CD14-positive monocyte (primary cell): ENCODE results near the gene KSR1. TPM values are rescaled to one million over a fixed set of nuclear protein-coding genes. Genes with fewer than 3 reads are reported as not detected.

ENCODE experiments used
- DNase-seq, 3 donors: peaks; one replicate each; pipeline ENCODE4 v3.0.0-alpha.2; 2011 to 2022
- H2AFZ ChIP-seq: 2 replicates; pipeline ENCODE4 v1.6.0; 2012; ENCODE audit warnings: mild to moderate bottlenecking, low read depth, low read length, inconsistent platforms; ENCODE audit not compliant: insufficient read depth, poor library complexity, severe bottlenecking
- H3K27ac ChIP-seq, 2 donors: 1 replicate in 1 of 2; 2 replicates in 1 of 2; pipeline ENCODE4 v1.5.1; 2012 to 2013; ENCODE audit warnings: low read length in 2 of 2, control low read depth in 1 of 2, inconsistent platforms in 1 of 2, low read depth in 1 of 2, mild to moderate bottlenecking in 1 of 2
- H3K27me3 ChIP-seq, 2 donors: one replicate each; pipeline versions ENCODE4 v1.6.0 to v1.6.1; 2011 to 2013; ENCODE audit warnings: low read length in 2 of 2; ENCODE audit not compliant: control insufficient read depth in 2 of 2, insufficient read depth in 2 of 2
- H3K36me3 ChIP-seq, 2 donors: replicated peaks in 1 of 2; 1 replicate in 1 of 2; 2 replicates in 1 of 2; pipeline versions ENCODE4 v1.5.1 to v1.6.1; 2012 to 2013; ENCODE audit warnings: low read length in 2 of 2, control low read depth in 1 of 2, inconsistent platforms in 1 of 2, mild to moderate bottlenecking in 1 of 2; ENCODE audit not compliant: insufficient read depth in 2 of 2, control insufficient read depth in 1 of 2
- H3K4me1 ChIP-seq, 2 donors: 1 replicate in 1 of 2; 2 replicates in 1 of 2; pipeline versions ENCODE4 v1.5.1 to v1.6.1; 2012 to 2013; ENCODE audit warnings: low read length in 2 of 2, control low read depth in 1 of 2, inconsistent platforms in 1 of 2, mild to moderate bottlenecking in 1 of 2, moderate library complexity in 1 of 2; ENCODE audit not compliant: insufficient read depth in 2 of 2, control insufficient read depth in 1 of 2
- H3K4me2 ChIP-seq: replicated peaks from 2 replicates; pipeline ENCODE3; 2012; ENCODE audit warnings: low read length, moderate library complexity, mild to moderate bottlenecking; ENCODE audit not compliant: poor library complexity, severe bottlenecking; ENCODE audit errors: extremely low read depth
- H3K4me3 ChIP-seq, 3 experiments: fragments of 200-600 bp in 1 of 3; sonication (generic) in 1 of 3; replicated peaks in 1 of 3; 1 replicate in 2 of 3; 2 replicates in 1 of 3; pipeline ENCODE4 v1.5.1; 2011 to 2013; ENCODE audit warnings: low read length in 3 of 3, mild to moderate bottlenecking in 3 of 3, control low read depth in 2 of 3, low read depth in 2 of 3, inconsistent platforms in 1 of 3, moderate library complexity in 1 of 3
- H3K79me2 ChIP-seq: 2 replicates; pipeline ENCODE4 v1.6.0; 2012; ENCODE audit warnings: mild to moderate bottlenecking, control low read depth, inconsistent platforms, low read length, moderate library complexity; ENCODE audit not compliant: insufficient read depth
- H3K9ac ChIP-seq: 2 replicates; pipeline ENCODE4 v1.6.0; 2017; ENCODE audit warnings: low read length, mild to moderate bottlenecking; ENCODE audit not compliant: insufficient read depth, poor library complexity, severe bottlenecking
- H3K9me3 ChIP-seq, 2 donors: replicated peaks in 1 of 2; 1 replicate in 1 of 2; 2 replicates in 1 of 2; pipeline versions ENCODE4 v1.5.1 to v1.6.1; 2012 to 2013; ENCODE audit warnings: low read length in 2 of 2, control low read depth in 1 of 2; ENCODE audit not compliant: control insufficient read depth in 1 of 2, insufficient read depth in 1 of 2
- H4K20me1 ChIP-seq: 2 replicates; pipeline ENCODE4 v1.6.0; 2012; ENCODE audit warnings: mild to moderate bottlenecking, low read length, control low read depth, moderate library complexity; ENCODE audit not compliant: insufficient read depth
- H3K27ac Mint-ChIP-seq, 7 donors: one replicate each; pipeline ENCODE4 v1.8.0; 2020; ENCODE audit warnings: mild to moderate bottlenecking in 7 of 7, mixed read lengths in 7 of 7, moderate library complexity in 6 of 7, inconsistent platforms in 2 of 7
- H3K27me3 Mint-ChIP-seq, 3 donors: one replicate each; pipeline ENCODE4 v1.8.0; 2021 to 2022; ENCODE audit warnings: low read depth in 3 of 3, mild to moderate bottlenecking in 3 of 3, mixed read lengths in 3 of 3, moderate library complexity in 3 of 3, inconsistent platforms in 1 of 3
- H3K36me3 Mint-ChIP-seq, 2 donors: one replicate each; pipeline ENCODE4 v1.8.0; 2020; ENCODE audit warnings: mixed read lengths in 2 of 2, inconsistent platforms in 1 of 2, mild to moderate bottlenecking in 1 of 2
- H3K4me1 Mint-ChIP-seq: one replicate; pipeline ENCODE4 v1.8.0; 2020; ENCODE audit warnings: mild to moderate bottlenecking, mixed read lengths
- H3K4me3 Mint-ChIP-seq, 2 donors: one replicate each; pipeline ENCODE4 v1.8.0; 2020; ENCODE audit warnings: mild to moderate bottlenecking in 2 of 2, mixed read lengths in 2 of 2, moderate library complexity in 1 of 2
- H3K9me3 Mint-ChIP-seq, 7 donors: one replicate each; pipeline ENCODE4 v1.8.0; 2020 to 2022; ENCODE audit warnings: mixed read lengths in 7 of 7, mild to moderate bottlenecking in 6 of 7, moderate library complexity in 6 of 7, inconsistent platforms in 2 of 7
- WGBS: methylation state at CpG from one replicate; pipeline ENCODE4 v1.1.5; 2013; ENCODE audit warnings: missing lambda C conversion rate; ENCODE audit not compliant: insufficient coverage; 5-methylcytosine and 5-hydroxymethylcytosine counted together
- intact Hi-C, 2 donors: fragments of 100-400 bp; cut with micrococcal nuclease; formaldehyde crosslinking; loops; one replicate each; pipeline versions ENCODE4 v1.15.0 to v1.15.1; 2023
- polyA plus RNA-seq, 3 donors: library from polyadenylated mRNA; depleted of rRNA in 1 of 3; unstranded in 2 of 3; stranded (reverse) in 1 of 3; fragments of 300-500 nt in 2 of 3; fragments of >200 nt in 1 of 3; fragmentation: Illumina TruSeq in 2 of 3; gene quantifications; 1 replicate in 2 of 3; 2 replicates in 1 of 3; pipeline ENCODE4 v1.2.3, GENCODE V29; 2012 to 2021
- TF ChIP-seq, protein P1 (sequence below): fragments of 200-600 bp; IDR thresholded peaks from one replicate; pipeline ENCODE4 v1.8.0; 2022; ENCODE audit warnings: antibody characterized with exemption, mild to moderate bottlenecking

KSR1 gene
- polyA plus RNA-seq, 3 donors: 1.2 to 111 (median 4.2) TPM

DNA sequence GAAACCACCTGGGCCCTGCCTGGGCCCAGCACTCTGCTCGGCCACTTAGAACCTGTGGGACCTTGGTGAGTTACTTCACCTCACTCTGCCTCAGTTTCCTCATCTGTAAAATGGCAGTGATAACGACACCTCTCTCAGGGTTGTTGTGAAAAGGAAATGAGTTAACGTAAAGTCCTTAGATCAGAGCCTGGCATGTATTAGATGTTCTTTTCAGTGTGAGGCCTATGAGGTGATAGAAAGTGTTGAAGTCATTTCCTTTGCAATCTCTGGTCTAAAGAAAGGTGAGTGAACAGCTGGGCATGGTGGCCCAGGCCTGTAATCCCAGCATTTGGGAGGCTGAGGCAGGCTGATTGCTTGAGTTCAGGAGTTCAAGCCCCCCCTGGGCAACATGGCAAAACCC lies 123.1 kb downstream of the KSR1 start:
- DNase-seq: no peak
- H3K27ac ChIP-seq: no peak overlapping the region
- H3K27me3 ChIP-seq: no peaks in the 10 kb centered on the region
- H3K9me3 ChIP-seq: no peaks in the 10 kb centered on the region
- no peak overlapping the region for H3K27ac Mint-ChIP-seq
- H3K4me3 Mint-ChIP-seq: no peak overlapping the region
- H3K36me3 ChIP-seq: peaks cover 31 to 47% of the 10 kb centered on the region in 2 donors
- H3K9me3 Mint-ChIP-seq: peaks cover 0 to 2% (median 0%) of the 10 kb centered on the region in 7 donors
- peaks cover 7 to 14% of the 10 kb centered on the region in 2 donors for H3K4me1 ChIP-seq
- no peaks in the 10 kb centered on the region for H3K27me3 Mint-ChIP-seq
- TF ChIP-seq, protein P1, sequence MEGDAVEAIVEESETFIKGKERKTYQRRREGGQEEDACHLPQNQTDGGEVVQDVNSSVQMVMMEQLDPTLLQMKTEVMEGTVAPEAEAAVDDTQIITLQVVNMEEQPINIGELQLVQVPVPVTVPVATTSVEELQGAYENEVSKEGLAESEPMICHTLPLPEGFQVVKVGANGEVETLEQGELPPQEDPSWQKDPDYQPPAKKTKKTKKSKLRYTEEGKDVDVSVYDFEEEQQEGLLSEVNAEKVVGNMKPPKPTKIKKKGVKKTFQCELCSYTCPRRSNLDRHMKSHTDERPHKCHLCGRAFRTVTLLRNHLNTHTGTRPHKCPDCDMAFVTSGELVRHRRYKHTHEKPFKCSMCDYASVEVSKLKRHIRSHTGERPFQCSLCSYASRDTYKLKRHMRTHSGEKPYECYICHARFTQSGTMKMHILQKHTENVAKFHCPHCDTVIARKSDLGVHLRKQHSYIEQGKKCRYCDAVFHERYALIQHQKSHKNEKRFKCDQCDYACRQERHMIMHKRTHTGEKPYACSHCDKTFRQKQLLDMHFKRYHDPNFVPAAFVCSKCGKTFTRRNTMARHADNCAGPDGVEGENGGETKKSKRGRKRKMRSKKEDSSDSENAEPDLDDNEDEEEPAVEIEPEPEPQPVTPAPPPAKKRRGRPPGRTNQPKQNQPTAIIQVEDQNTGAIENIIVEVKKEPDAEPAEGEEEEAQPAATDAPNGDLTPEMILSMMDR: no peak
- H4K20me1 ChIP-seq: peaks cover 97% of the 10 kb centered on the region
- H3K4me2 ChIP-seq: no peak overlapping the region
- intact Hi-C loops: no loop called here
- 100% methylated on average over 1 of the region's 3 CpGs for WGBS
- H3K36me3 Mint-ChIP-seq: peaks cover 52 to 66% of the 10 kb centered on the region in 2 donors
- peaks cover 19% of the 10 kb centered on the region for H3K4me1 Mint-ChIP-seq
- H3K9ac ChIP-seq: no peak overlapping the region
- peaks cover 3% of the 10 kb centered on the region for H3K79me2 ChIP-seq
- H2AFZ ChIP-seq: no peak overlapping the region
- no peak overlapping the region for H3K4me3 ChIP-seq

DNA sequence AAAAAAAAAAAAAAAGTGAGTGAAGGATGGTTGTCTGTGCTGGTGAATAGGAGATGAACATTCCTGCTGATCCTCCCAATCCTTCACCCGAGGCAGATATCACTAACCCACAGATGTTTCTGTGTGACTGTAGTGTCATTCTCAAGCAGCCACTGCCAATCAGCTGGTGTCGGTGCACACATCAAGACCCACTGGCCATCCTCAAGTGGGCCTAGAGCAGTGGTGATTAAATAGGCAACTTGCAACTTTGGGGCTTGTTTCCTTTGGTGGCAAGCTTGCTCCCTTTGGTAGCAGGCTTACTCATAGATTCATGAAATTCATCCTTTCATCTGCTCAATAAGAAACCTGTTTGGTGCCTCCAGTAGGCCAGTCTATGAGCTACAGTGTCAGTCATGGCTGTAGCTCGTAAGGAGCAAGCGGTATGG lies 123.7 kb downstream of the KSR1 start:
- TF ChIP-seq, protein P1: no peak
- Histone ChIP-seq H4K20me1 (peaks cover 92% of the 10 kb centered on the region), H3K79me2 (peaks cover 3% of the 10 kb centered on the region), H2AFZ (no peak overlapping the region), H3K27me3 (no peaks in the 10 kb centered on the region), H3K27ac (no peak overlapping the region), H3K9ac (no peak overlapping the region), H3K4me1 (peaks cover 7 to 14% of the 10 kb centered on the region in 2 donors), H3K4me3 (no peak overlapping the region), H3K9me3 (no peaks in the 10 kb centered on the region), H3K4me2 (no peak overlapping the region), H3K36me3 (peaks cover 36 to 53% of the 10 kb centered on the region in 2 donors)
- intact Hi-C loops: no loop called here
- Mint-ChIP-seq H3K27me3 (no peaks in the 10 kb centered on the region), H3K4me3 (no peak overlapping the region), H3K27ac (no peak overlapping the region), H3K4me1 (peaks cover 19% of the 10 kb centered on the region), H3K9me3 (no peaks in the 10 kb centered on the region), H3K36me3 (peaks cover 53 to 70% of the 10 kb centered on the region in 2 donors)
- WGBS: no CpG with 5 or more reads among the region's 4 CpGs
- DNase-seq: no peak
